GM23338 (cell line): Measurements from ENCODE around the gene FGFRL1. TPM values are rescaled to one million over a fixed set of nuclear protein-coding genes. Genes with fewer than 3 reads are reported as not detected.

ENCODE experiments used
- ATAC-seq: fragments of 200-7000 bp; cut with Tn5 transposase; 3 replicates; pipeline ENCODE4 v1.9.1; 2020
- DNase-seq: peaks from one replicate; pipeline ENCODE4 v3.0.0-alpha.2; 2015; ENCODE audit warnings: low spot score
- H2AFZ ChIP-seq: fragments of 200-600 bp; sonication (generic); 2 replicates; pipeline ENCODE4 v1.8.0; 2016; ENCODE audit warnings: antibody characterized with exemption, mild to moderate bottlenecking, moderate library complexity
- H3F3A ChIP-seq: fragments of 200-600 bp; sonication (generic); replicated peaks from 2 replicates; pipeline ENCODE4 v1.8.0; 2017; ENCODE audit warnings: antibody characterized with exemption, mixed run types, low read depth
- H3K27ac ChIP-seq: fragments of 200-600 bp; sonication (generic); 2 replicates; pipeline ENCODE4 v1.6.1; 2016; ENCODE audit warnings: low read depth
- H3K27me3 ChIP-seq: fragments of 200-600 bp; sonication (generic); 2 replicates; pipeline ENCODE4 v1.8.0; 2016; ENCODE audit warnings: mild to moderate bottlenecking, mixed run types, moderate library complexity; ENCODE audit not compliant: insufficient read depth
- H3K36me3 ChIP-seq: fragments of 200-600 bp; sonication (generic); 2 replicates; pipeline ENCODE4 v1.8.0; 2016; ENCODE audit warnings: mild to moderate bottlenecking; ENCODE audit not compliant: insufficient read depth
- H3K4me1 ChIP-seq: fragments of 200-600 bp; sonication (generic); 2 replicates; pipeline ENCODE4 v1.8.0; 2016; ENCODE audit warnings: mild to moderate bottlenecking, moderate library complexity; ENCODE audit not compliant: insufficient read depth
- H3K4me2 ChIP-seq: fragments of 200-600 bp; sonication (generic); 2 replicates; pipeline ENCODE4 v1.7.1; 2017; ENCODE audit warnings: mixed run types
- H3K4me3 ChIP-seq: fragments of 200-600 bp; sonication (generic); 2 replicates; pipeline ENCODE4 v1.6.1; 2016; ENCODE audit warnings: mixed run types
- H3K79me2 ChIP-seq: fragments of 200-600 bp; sonication (generic); replicated peaks from 2 replicates; pipeline ENCODE4 v1.8.0; 2017; ENCODE audit warnings: mild to moderate bottlenecking; ENCODE audit not compliant: insufficient read depth
- H3K9me2 ChIP-seq: fragments of 200-600 bp; sonication (generic); 2 replicates; pipeline ENCODE4 v1.8.0; 2017; ENCODE audit not compliant: insufficient read depth
- H4K20me1 ChIP-seq: fragments of 200-600 bp; sonication (generic); replicated peaks from 2 replicates; pipeline ENCODE4 v1.8.0; 2017; ENCODE audit warnings: mild to moderate bottlenecking; ENCODE audit not compliant: insufficient read depth
- H3K27ac Mint-ChIP-seq: 2 replicates; pipeline ENCODE4 v1.8.0; 2020; ENCODE audit warnings: inconsistent platforms, mild to moderate bottlenecking, moderate library complexity, mixed read lengths
- H3K27me3 Mint-ChIP-seq: 3 replicates; pipeline ENCODE4 v1.8.0; 2022; ENCODE audit warnings: low read depth, mild to moderate bottlenecking, moderate library complexity, mixed read lengths, inconsistent platforms; ENCODE audit not compliant: insufficient read depth, poor library complexity
- H3K36me3 Mint-ChIP-seq: 3 replicates; pipeline ENCODE4 v1.8.0; 2021; ENCODE audit warnings: low read depth, mild to moderate bottlenecking, inconsistent platforms, moderate library complexity, mixed read lengths
- H3K4me1 Mint-ChIP-seq: 3 replicates; pipeline ENCODE4 v1.8.0; 2020; ENCODE audit warnings: mild to moderate bottlenecking, inconsistent platforms, mixed read lengths
- H3K4me3 Mint-ChIP-seq: 3 replicates; pipeline ENCODE4 v1.8.0; 2021; ENCODE audit warnings: moderate library complexity, mild to moderate bottlenecking, inconsistent platforms, mixed read lengths
- H3K9me3 Mint-ChIP-seq: 3 replicates; pipeline ENCODE4 v1.8.0; 2020; ENCODE audit warnings: moderate library complexity, mild to moderate bottlenecking, inconsistent platforms, mixed read lengths
- CREB1 ChIP-seq: fragments of 250-450 bp; sonication (Bioruptor Pico); IDR thresholded peaks from 2 replicates; pipeline ENCODE4 v1.5.0; 2020; ENCODE audit warnings: low read depth, mild to moderate bottlenecking, moderate library complexity
- ETS1 ChIP-seq: IDR thresholded peaks from 2 replicates; pipeline ENCODE4 v1.6.1; 2016; ENCODE audit warnings: antibody characterized with exemption
- EZH2phosphoT487 ChIP-seq: fragments of 200-600 bp; sonication (generic); IDR thresholded peaks from one replicate; pipeline ENCODE4 v1.8.1; 2018; ENCODE audit warnings: antibody characterized with exemption; ENCODE audit not compliant: unreplicated experiment
- JUNB ChIP-seq: IDR thresholded peaks from one replicate; pipeline ENCODE4 v1.6.1; 2016; ENCODE audit warnings: antibody characterized with exemption; ENCODE audit not compliant: unreplicated experiment
- NANOG ChIP-seq: IDR thresholded peaks from 2 replicates; pipeline ENCODE4 v1.6.1; 2016; ENCODE audit warnings: antibody characterized with exemption, borderline replicate concordance
- POLR2AphosphoS5 ChIP-seq: IDR thresholded peaks from 2 replicates; pipeline ENCODE4 v1.6.1; 2016; ENCODE audit warnings: antibody characterized with exemption, low read depth
- STAT1 ChIP-seq: IDR thresholded peaks from one replicate; pipeline ENCODE4 v1.6.1; 2016; ENCODE audit warnings: antibody characterized with exemption; ENCODE audit not compliant: unreplicated experiment
- ZNF331 ChIP-seq: fragments of 250-450 bp; sonication (Bioruptor Pico); IDR thresholded peaks from 2 replicates; pipeline ENCODE4 v1.5.0; 2020; ENCODE audit warnings: low read depth, mild to moderate bottlenecking, moderate library complexity
- polyA plus RNA-seq: library from polyadenylated mRNA; unstranded; fragments of >200 nt; fragmentation: Nextera tagmentation; extraction: Ambion mirVana; gene quantifications from 2 replicates; pipeline ENCODE4 v1.2.1, GENCODE V29; 2016
- total RNA-seq: library from RNA; depleted of rRNA; stranded (reverse); fragments of >200 nt; shearing (Covaris generic); gene quantifications from 2 replicates; pipeline ENCODE4 v1.2.3, GENCODE V29; 2014
- TF ChIP-seq, protein P1 (sequence below): IDR thresholded peaks from one replicate; pipeline ENCODE4 v1.6.1; 2018; ENCODE audit warnings: antibody characterized with exemption; ENCODE audit not compliant: unreplicated experiment

Gene FGFRL1
- total and polyA plus RNA-seq, 2 experiments from 2014 or later = 7.0 to 35.8 TPM

- no peaks in the 10 kb centered on the region for H3F3A ChIP-seq
- H3K4me1 ChIP-seq = no peaks in the 10 kb centered on the region
- no peaks in the 10 kb centered on the region for H3K36me3 ChIP-seq
- no peaks in the 10 kb centered on the region for H3K79me2 ChIP-seq
- H3K27ac ChIP-seq = no peak overlapping the region
- Mint-ChIP-seq H3K4me1 (no peaks in the 10 kb centered on the region), H3K27me3 (peaks cover 7% of the 10 kb centered on the region), H3K27ac (no peak overlapping the region), H3K36me3 (no peaks in the 10 kb centered on the region), H3K4me3 (no peak overlapping the region), H3K9me3 (no peaks in the 10 kb centered on the region)
- no peaks in the 10 kb centered on the region for H3K9me2 ChIP-seq
- no peak overlapping the region for H3K4me3 ChIP-seq
- TF ChIP-seq STAT1 (no peak), ZNF331 (CRISPR knock-in tag) (no peak), ETS1 (no peak), NANOG (no peak), POLR2AphosphoS5 (no peak)
- no peak for DNase-seq
- no peak overlapping the region for H3K4me2 ChIP-seq
- no peaks in the 10 kb centered on the region for H4K20me1 ChIP-seq
- no peak for ATAC-seq
- H3K27me3 ChIP-seq = no peaks in the 10 kb centered on the region
- no peak overlapping the region for H2AFZ ChIP-seq
These were observed 22.6 kb downstream of the FGFRL1 start for GRCh38 chr4:1033840-1034551.

DNA sequence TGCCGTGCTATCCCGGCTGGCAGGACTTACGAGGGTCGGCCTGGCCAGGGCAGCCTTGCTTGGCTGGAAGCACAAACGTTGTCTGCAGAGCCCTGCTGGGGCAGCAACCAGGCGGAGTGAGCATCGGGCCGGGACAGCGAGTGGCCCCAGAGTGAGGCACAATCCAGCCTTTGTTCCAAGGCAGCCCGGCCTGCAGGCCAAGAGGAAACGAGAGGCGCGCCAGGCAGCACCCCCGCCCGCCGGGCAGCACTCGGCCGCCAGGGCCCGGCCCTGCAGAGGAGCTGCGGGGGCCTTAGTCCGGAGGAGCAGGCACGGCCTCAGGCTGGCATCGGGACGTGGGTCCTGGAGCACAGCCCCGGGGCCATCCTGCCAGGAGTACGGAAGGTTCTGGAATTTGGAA, 24.1 kb downstream of the FGFRL1 start:
- H3K9me2 ChIP-seq = no peaks in the 10 kb centered on the region
- no peak overlapping the region for H3K4me3 ChIP-seq
- no peak overlapping the region for H3K4me2 ChIP-seq
- H2AFZ ChIP-seq = no peak overlapping the region
- H3K9me3 Mint-ChIP-seq = no peaks in the 10 kb centered on the region
- DNase-seq (no peak), ATAC-seq (no peak)
- no peak overlapping the region for H3K4me3 Mint-ChIP-seq
- H3K27ac ChIP-seq = no peak overlapping the region
- H3K4me1 Mint-ChIP-seq = peaks cover 2% of the 10 kb centered on the region; the same call in 2 of the 3 replicates
- no peaks in the 10 kb centered on the region for H3K36me3 ChIP-seq
- no peaks in the 10 kb centered on the region for H3K4me1 ChIP-seq
- H3K79me2 ChIP-seq = no peaks in the 10 kb centered on the region
- H3F3A ChIP-seq = no peaks in the 10 kb centered on the region
- no peaks in the 10 kb centered on the region for H3K27me3 ChIP-seq
- H3K27me3 Mint-ChIP-seq = peaks cover 6% of the 10 kb centered on the region
- no peak overlapping the region for H3K27ac Mint-ChIP-seq
- H4K20me1 ChIP-seq = no peaks in the 10 kb centered on the region
- H3K36me3 Mint-ChIP-seq = no peaks in the 10 kb centered on the region
- TF ChIP-seq ETS1 (no peak), EZH2phosphoT487 (no peak), JUNB (no peak), STAT1 (no peak), ZNF331 (CRISPR knock-in tag) (no peak), CREB1 (CRISPR knock-in tag) (no peak), POLR2AphosphoS5 (no peak)
- TF ChIP-seq, protein P1, sequence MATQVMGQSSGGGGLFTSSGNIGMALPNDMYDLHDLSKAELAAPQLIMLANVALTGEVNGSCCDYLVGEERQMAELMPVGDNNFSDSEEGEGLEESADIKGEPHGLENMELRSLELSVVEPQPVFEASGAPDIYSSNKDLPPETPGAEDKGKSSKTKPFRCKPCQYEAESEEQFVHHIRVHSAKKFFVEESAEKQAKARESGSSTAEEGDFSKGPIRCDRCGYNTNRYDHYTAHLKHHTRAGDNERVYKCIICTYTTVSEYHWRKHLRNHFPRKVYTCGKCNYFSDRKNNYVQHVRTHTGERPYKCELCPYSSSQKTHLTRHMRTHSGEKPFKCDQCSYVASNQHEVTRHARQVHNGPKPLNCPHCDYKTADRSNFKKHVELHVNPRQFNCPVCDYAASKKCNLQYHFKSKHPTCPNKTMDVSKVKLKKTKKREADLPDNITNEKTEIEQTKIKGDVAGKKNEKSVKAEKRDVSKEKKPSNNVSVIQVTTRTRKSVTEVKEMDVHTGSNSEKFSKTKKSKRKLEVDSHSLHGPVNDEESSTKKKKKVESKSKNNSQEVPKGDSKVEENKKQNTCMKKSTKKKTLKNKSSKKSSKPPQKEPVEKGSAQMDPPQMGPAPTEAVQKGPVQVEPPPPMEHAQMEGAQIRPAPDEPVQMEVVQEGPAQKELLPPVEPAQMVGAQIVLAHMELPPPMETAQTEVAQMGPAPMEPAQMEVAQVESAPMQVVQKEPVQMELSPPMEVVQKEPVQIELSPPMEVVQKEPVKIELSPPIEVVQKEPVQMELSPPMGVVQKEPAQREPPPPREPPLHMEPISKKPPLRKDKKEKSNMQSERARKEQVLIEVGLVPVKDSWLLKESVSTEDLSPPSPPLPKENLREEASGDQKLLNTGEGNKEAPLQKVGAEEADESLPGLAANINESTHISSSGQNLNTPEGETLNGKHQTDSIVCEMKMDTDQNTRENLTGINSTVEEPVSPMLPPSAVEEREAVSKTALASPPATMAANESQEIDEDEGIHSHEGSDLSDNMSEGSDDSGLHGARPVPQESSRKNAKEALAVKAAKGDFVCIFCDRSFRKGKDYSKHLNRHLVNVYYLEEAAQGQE = no peak
